Measurements from ENCODE around the gene CDC34. TPM values are rescaled to one million over a fixed set of nuclear protein-coding genes. Genes with fewer than 3 reads are reported as not detected.
"Not testable (repeated sequence)": the region's sequence is repeated elsewhere in the genome, so short reads cannot be mapped to it uniquely, and the experiment has no call there.

The CDC34 gene
- polyA plus RNA-seq, 1 donor from 2014 or later: 20.1 TPM

DNA sequence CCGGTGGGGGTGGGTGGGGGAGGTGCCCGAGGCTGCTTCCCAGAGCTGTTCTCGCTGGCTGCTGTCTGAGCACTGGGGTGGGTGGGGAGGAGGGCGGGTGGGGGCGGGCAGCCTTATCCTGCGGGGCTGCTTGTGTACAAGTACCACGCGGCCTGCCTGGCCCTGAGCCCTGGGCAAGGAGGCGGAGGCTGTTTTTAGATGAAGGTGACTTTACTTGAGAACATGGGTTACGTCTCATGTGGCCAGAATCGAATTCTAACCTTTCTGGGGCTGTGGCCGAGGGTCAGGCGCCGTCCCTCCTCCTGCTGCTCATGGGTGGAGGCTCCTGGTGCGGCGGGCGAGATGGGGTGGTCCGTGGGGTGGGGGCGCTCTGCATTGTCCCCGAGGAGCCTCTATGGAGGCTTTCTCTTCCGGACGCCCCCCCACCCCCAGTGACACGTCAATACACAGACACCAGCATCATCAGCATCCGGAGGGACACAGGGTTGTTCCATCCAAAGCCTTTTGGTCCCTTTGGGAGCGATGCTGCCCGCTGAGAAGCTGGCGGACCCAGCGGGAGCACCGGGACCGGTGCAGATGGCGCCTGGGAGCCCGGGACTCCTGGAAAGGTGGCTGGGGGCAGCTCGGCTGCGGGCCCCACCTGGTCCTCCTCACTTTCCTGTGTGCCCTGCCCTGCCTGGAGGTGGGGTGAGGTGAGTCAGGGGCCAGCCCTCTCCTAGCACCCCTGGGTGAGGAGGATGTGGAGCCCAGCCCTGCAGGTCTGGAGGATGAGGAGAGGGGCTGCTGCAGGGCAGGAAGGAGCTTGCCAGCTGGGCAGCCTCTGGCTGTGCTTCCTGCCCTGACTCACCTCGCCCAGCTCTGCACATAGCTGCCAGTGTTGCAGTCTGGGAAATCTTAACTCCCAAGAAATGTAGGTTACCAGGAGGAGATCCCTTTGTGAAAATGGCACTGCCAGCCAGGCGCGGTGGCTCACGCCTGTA, 44.3 kb downstream of the CDC34 start:
- Mint-ChIP-seq H3K36me3 (peaks cover 1% of the 10 kb centered on the region), H3K9me3 (no peaks in the 10 kb centered on the region), H3K27me3 (peaks cover 1% of the 10 kb centered on the region), H3K4me1 (peaks cover 15 to 17% (median 17%) of the 10 kb centered on the region in 3 donors), H3K4me3 (no peak overlapping the region), H3K27ac (no peak overlapping the region)

DNA sequence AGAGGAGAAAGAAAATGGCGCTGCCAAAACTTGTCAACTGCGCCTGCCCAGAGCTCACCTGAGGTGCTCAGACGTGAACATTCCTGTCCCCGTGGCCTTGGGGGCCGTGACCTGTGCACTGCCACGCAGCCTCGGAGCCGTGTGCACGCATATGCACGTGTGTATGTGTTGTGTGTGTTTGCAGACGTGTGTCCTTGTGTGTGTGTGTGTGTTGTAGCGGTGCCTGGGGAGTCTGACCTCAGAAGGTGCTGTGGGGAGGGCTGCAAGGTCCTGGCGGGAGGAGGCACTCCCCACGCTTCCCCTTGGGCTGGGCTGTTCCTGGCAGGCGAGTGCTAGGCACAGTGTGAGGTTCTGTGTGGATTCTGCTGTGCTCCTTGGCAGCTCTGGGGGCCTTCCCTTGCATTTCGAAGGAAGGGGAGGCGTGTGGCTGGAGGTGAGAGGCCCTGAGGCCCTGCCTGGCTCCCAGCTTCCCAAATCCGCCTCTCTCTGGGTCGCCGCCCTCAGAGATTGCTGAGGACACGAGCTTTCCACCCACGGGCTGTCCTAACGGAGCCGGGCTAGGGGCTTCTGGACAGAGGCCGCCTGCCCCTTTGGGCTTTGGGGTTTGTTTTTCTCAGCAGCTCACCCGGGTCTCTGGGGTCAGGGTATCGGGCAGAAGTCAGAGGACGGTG, 45.3 kb downstream of the CDC34 start:
- H3K4me3 Mint-ChIP-seq: peak overlapping the region in 2 of 4 donors; percentile 37 to 41
- peaks cover 1% of the 10 kb centered on the region for H3K27me3 Mint-ChIP-seq
- no peaks in the 10 kb centered on the region for H3K9me3 Mint-ChIP-seq
- no peak overlapping the region for H3K27ac Mint-ChIP-seq
- peaks cover 11 to 12% (median 12%) of the 10 kb centered on the region in 3 donors for H3K4me1 Mint-ChIP-seq
- peaks cover 1% of the 10 kb centered on the region for H3K36me3 Mint-ChIP-seq

DNA sequence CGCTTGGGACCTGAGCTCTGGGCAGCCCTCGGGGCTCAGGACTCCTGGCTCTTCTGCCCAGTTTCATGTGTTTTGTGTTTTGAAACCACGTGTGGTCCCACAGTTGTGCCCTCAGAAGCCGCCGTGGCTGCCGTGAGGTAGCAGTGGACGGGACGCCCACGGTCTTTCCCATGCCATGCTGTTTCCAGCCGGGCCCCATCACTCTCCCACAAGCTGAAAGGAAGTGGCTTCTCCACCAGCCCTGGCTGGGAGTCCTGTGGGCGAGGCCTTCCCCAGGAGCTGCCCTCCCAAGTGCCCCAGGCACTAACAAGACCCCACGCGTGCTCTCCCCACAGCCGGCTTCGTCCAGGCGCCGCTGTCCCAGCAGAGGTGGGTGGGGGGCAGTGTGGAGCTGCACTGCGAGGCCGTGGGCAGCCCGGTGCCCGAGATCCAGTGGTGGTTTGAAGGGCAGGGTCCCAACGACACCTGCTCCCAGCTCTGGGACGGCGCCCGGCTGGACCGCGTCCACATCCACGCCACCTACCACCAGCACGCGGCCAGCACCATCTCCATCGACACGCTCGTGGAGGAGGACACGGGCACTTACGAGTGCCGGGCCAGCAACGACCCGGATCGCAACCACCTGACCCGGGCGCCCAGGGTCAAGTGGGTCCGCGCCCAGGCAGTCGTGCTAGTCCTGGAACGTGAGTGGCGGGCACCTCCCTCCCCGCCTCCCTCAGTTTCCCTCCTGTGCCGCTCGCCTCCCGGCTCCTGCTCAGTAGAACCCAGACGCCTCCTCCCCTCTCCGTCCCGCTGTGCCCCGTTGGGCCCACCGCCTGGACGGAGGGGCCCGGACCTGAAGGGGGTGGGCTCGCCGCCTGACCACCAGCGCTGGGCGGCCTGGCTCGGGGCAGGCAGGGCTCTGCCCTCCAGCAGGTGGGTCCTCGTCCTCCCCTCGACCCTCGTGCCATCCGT, 46.2 kb downstream of the CDC34 start:
- H3K9me3 Mint-ChIP-seq: no peaks in the 10 kb centered on the region
- peaks cover 1% of the 10 kb centered on the region for H3K36me3 Mint-ChIP-seq
- H3K27me3 Mint-ChIP-seq: peaks cover 1% of the 10 kb centered on the region
- H3K4me3 Mint-ChIP-seq: no peak overlapping the region
- H3K27ac Mint-ChIP-seq: no peak overlapping the region
- H3K4me1 Mint-ChIP-seq: peaks cover 11 to 12% (median 12%) of the 10 kb centered on the region in 3 donors

DNA sequence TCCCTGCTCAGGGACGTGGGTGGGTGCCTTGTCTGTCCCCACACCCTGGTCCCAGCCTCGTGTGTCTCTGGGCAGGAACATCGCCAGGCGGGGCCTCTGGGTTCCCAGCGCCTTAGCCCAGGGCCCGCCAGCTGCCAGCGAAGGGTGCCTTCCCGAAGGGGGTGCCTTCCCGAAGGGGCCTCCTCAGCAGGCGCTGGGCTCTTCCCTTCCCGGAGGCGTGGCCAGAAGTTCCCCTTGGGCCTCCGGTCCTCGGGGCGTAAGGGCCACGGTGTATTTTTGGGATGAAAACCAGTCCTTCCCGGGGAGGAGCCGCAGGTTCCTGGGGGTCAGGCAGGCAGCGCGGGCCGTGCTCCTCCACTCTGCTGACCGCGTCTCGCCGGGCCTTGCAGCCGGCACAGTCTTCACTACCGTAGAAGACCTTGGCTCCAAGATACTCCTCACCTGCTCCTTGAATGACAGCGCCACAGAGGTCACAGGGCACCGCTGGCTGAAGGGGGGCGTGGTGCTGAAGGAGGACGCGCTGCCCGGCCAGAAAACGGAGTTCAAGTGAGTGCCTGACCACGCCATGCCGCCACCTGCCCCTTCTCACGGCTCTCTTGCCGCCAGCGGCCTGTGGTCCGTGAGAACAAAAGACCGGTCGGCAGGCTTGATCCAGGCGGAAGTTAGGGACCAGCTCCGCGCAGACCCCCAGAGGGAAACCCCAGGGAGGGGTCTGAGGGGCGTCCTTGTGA, 47.7 kb downstream of the CDC34 start:
- no peaks in the 10 kb centered on the region for H3K9me3 Mint-ChIP-seq
- H3K36me3 Mint-ChIP-seq: peaks cover 6% of the 10 kb centered on the region
- no peak overlapping the region for H3K27ac Mint-ChIP-seq
- H3K4me3 Mint-ChIP-seq: no peak overlapping the region
- peaks cover 1% of the 10 kb centered on the region for H3K27me3 Mint-ChIP-seq
- peaks cover 7 to 9% (median 8%) of the 10 kb centered on the region in 3 donors for H3K4me1 Mint-ChIP-seq

DNA sequence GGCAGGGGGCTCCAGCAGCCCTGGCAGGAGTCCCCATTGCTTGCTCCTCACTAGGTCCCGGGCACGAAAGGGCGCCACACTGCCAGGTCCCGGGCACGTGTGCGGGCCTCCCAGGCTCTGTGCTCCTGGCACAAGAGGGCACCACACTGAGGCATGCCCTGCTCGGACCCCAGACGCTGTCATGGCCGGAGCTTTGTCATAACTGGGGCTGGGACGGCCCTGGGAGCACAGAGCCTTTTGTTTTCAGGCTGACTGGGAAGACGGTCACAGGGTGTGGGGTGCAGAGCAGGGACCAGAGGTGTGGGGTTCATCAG, 48.2 kb downstream of the CDC34 start:
- H3K27ac Mint-ChIP-seq: no peak overlapping the region

DNA sequence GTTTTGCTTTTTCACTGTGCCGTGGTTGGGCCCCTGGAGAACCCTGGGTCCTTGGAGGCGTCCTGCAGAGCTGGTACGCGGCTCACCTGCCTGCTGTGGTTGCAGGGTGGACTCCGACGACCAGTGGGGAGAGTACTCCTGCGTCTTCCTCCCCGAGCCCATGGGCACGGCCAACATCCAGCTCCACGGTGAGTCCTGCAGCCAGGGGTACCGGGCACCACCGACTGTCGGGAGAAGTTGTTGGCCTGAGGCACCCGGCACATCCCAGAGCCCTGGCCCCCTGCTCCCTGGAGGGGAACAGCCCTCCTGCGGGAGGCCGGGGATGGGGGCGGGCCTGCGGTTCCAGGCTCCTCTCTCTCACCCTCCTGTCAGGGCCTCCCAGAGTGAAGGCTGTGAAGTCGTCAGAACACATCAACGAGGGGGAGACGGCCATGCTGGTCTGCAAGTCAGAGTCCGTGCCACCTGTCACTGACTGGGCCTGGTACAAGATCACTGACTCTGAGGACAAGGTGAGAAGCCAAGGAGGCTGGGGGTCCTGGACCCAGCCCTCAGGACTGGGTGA, 48.8 kb downstream of the CDC34 start:
- peaks cover 0 to 2% (median 1%) of the 10 kb centered on the region in 3 donors for H3K4me1 Mint-ChIP-seq
- H3K4me3 Mint-ChIP-seq: no peak overlapping the region
- peaks cover 6% of the 10 kb centered on the region for H3K36me3 Mint-ChIP-seq
- no peak overlapping the region for H3K27ac Mint-ChIP-seq
- H3K27me3 Mint-ChIP-seq: peaks cover 1% of the 10 kb centered on the region
- H3K9me3 Mint-ChIP-seq: no peaks in the 10 kb centered on the region

More for the DNA sequence above, 48.2 kb downstream of the CDC34 start:
- H3K4me1 Mint-ChIP-seq: peaks cover 4 to 6% (median 5%) of the 10 kb centered on the region in 3 donors
- H3K9me3 Mint-ChIP-seq: no peaks in the 10 kb centered on the region
- peaks cover 1% of the 10 kb centered on the region for H3K27me3 Mint-ChIP-seq
- H3K36me3 Mint-ChIP-seq: peaks cover 6% of the 10 kb centered on the region
- no peak overlapping the region for H3K4me3 Mint-ChIP-seq

DNA sequence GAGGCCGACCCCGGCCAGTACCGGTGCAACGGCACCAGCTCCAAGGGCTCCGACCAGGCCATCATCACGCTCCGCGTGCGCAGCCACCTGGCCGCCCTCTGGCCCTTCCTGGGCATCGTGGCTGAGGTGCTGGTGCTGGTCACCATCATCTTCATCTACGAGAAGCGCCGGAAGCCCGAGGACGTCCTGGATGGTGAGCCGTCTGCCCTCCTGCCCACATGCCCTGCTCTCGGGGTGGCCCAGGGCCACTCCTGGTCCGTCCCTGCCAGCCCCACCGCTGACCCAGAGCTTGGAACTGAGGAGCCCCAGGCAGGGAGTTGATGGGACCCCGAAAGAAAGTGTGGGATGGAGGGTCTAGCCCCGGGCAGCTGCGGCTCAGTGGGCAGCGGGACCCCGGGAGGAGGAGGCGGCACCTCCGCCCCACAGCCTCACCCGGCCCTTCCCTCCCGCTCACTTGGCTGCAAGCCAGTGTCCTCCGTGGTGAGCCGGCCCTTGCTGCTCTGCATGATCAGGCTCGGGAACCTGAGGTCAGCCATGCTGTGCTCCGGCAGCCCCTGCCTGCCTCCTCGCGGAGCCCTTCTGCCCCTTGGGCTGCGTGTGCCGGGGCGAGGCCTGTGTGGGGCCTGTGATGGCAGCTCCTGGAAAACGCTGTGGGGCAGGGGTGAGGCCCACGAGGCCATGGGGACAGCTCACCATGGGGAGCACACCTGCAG, 50.0 kb downstream of the CDC34 start:
- Mint-ChIP-seq H3K36me3 (peaks cover 6% of the 10 kb centered on the region), H3K27ac (no peak overlapping the region), H3K4me3 (no peak overlapping the region)

DNA sequence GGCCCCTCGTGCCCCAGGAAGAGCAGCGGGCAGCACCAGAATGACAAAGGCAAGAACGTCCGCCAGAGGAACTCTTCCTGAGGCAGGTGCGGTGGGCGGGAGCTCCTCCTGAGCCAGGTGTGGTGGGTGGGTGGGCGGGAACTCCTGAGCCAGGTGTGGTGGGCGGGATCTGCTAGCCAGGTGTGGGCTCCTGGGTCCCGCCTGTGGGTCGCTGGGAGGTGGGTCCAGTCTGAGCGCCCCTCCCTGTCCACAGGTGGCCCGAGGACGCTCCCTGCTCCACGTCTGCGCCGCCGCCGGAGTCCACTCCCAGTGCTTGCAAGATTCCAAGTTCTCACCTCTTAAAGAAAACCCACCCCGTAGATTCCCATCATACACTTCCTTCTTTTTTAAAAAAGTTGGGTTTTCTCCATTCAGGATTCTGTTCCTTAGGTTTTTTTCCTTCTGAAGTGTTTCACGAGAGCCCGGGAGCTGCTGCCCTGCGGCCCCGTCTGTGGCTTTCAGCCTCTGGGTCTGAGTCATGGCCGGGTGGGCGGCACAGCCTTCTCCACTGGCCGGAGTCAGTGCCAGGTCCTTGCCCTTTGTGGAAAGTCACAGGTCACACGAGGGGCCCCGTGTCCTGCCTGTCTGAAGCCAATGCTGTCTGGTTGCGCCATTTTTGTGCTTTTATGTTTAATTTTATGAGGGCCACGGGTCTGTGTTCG, 51.1 kb downstream of the CDC34 start:
- Mint-ChIP-seq H3K4me3 (no peak overlapping the region), H3K9me3 (no peaks in the 10 kb centered on the region), H3K4me1 (no peaks in the 10 kb centered on the region), H3K27ac (no peak overlapping the region), H3K36me3 (peaks cover 6% of the 10 kb centered on the region), H3K27me3 (peaks cover 8% of the 10 kb centered on the region)

More for the DNA sequence above, 50.0 kb downstream of the CDC34 start:
- Mint-ChIP-seq H3K27me3 (peaks cover 4% of the 10 kb centered on the region), H3K9me3 (no peaks in the 10 kb centered on the region), H3K4me1 (peaks cover 0 to 2% (median 0%) of the 10 kb centered on the region in 3 donors)

DNA sequence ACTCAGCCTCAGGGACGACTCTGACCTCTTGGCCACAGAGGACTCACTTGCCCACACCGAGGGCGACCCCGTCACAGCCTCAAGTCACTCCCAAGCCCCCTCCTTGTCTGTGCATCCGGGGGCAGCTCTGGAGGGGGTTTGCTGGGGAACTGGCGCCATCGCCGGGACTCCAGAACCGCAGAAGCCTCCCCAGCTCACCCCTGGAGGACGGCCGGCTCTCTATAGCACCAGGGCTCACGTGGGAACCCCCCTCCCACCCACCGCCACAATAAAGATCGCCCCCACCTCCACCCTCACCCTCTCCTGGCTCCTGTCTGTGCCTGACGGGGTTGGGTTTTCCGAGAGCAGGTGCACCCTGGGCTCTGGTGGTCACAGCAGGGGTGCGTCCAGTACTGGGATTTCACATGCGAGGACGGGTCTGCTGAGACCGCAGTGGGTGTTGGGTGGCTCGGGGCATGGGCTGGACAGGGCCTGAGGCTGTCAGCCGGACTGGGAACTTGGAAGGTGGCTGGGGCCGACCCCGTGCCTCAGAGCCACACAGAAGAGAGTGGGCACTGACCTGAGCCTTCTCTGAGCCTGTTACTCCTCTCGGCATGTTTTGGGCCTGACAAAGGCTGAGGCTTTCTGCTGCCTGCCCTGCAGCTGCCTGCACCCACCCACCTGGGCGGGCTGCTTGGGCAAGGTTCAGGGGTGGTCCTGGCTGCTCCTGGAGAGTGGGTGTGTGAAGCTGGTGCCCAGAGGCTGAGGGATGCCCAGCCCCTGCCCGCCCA, 51.8 kb downstream of the CDC34 start:
- Mint-ChIP-seq H3K36me3 (peaks cover 6% of the 10 kb centered on the region), H3K27ac (peak overlapping the region in 1 of 3 donors; percentile 62), H3K27me3 (peaks cover 10% of the 10 kb centered on the region), H3K4me3 (no peak overlapping the region), H3K4me1 (peaks cover 0 to 1% (median 0%) of the 10 kb centered on the region in 3 donors), H3K9me3 (no peaks in the 10 kb centered on the region)

DNA sequence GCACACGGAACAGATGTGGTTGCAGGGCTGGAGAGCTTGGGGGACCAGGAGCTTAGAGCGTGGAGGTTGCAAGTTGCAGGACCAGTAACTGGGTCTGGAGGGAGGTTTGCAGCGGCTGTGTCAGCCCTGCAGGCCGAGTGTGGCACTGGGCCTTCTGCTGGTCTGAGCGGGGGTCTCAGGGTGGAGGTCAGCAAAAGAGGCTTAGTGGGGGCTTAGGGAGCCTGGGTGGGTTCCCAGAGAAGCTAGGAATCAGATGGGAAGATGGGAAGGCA, 52.3 kb downstream of the CDC34 start:
- peaks cover 14% of the 10 kb centered on the region for H3K27me3 Mint-ChIP-seq
- H3K9me3 Mint-ChIP-seq: no peaks in the 10 kb centered on the region
- peaks cover 0 to 3% (median 1%) of the 10 kb centered on the region in 3 donors for H3K4me1 Mint-ChIP-seq
- H3K27ac Mint-ChIP-seq: peak overlapping the region in 1 of 3 donors; percentile 62
- H3K36me3 Mint-ChIP-seq: peaks cover 6% of the 10 kb centered on the region
- H3K4me3 Mint-ChIP-seq: no peak overlapping the region

DNA sequence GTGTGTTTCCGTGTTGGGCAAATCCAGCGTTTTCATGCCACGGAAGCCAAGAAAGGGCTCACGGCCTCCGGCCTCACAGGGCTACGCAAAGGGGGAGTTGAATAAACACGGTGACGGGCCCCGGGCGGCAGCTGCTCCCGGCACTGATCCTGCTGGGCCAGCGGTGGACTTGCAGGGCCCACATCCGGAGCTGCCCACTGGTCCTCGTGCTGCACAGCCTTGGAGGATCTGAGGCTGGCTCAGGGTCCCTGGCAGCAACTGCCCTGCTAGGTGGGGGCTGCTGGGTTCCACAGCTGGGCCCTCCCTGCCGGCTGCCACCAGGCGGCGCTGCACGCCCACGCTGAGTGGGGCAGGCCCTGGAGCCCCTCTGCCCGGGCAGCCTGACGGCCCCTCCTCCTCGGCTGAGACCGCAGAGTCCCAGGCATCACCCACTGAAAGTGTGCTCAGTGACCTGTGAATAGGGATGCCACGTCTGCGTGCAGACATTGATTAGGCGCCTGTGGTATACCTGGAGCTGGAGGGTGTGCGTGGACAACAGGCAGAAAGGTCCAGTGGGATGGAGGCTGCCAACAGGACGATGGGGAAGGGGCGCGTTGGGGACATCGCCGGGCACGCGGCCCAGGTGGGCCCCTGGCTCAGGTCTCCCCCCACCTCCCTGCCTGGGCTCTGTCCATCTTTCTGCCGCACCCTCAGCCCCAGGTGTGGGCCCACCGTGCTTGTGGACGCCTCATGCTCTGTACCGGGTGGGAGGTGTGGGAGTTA, 52.9 kb downstream of the CDC34 start:
- H3K36me3 Mint-ChIP-seq: peaks cover 5% of the 10 kb centered on the region
- H3K4me1 Mint-ChIP-seq: peaks cover 0 to 3% (median 1%) of the 10 kb centered on the region in 3 donors
- H3K27me3 Mint-ChIP-seq: peaks cover 16% of the 10 kb centered on the region
- H3K4me3 Mint-ChIP-seq: no peak overlapping the region
- no peaks in the 10 kb centered on the region for H3K9me3 Mint-ChIP-seq
- H3K27ac Mint-ChIP-seq: peak overlapping the region in 1 of 3 donors; percentile 62

DNA sequence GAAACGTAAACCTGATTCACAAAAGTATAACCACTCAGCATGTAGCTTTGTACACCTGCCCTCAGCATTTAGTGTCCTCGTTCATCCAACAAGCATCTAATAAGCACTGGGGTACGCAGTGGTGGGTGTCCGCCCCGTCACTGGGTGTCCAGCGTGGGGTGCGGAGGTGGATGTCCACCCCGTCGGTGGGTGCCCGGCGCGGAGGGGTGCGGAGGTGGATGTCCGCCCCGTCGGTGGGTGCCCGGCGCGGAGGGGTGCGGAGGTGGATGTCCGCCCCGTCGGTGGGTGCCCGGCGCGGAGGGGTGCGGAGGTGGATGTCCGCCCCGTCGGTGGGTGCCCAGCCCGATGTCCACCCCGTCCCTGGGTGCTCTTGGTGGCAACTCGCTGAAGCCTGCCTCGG, 53.6 kb downstream of the CDC34 start:
- H3K36me3 Mint-ChIP-seq, H3K4me1 Mint-ChIP-seq, H3K9me3 Mint-ChIP-seq, H3K4me3 Mint-ChIP-seq, H3K27ac Mint-ChIP-seq: not testable (repeated sequence)
- peaks cover 16% of the 10 kb centered on the region for H3K27me3 Mint-ChIP-seq

Data from IgD-negative memory B cell (primary cell).